DOHH2 (cell line): ENCODE data around the gene USH1G.

ENCODE experiments used
- CTCF ChIP-seq: fragments of 200-600 bp; sonication (generic); IDR thresholded peaks from one replicate; pipeline ENCODE4 v1.5.1; 2014; ENCODE audit warnings: antibody characterized with exemption, mild to moderate bottlenecking, low read depth, low read length; ENCODE audit not compliant: poor library complexity, severe bottlenecking
- EZH2phosphoT487 ChIP-seq: fragments of 200-600 bp; sonication (generic); IDR thresholded peaks from 2 replicates; pipeline ENCODE4 v1.6.1; 2017; ENCODE audit warnings: borderline replicate concordance, mild to moderate bottlenecking, antibody characterized with exemption, low read length, moderate library complexity, mixed read lengths

GRCh38 chr17:74935585-74936469 is 12.8 kb upstream of the USH1G start, which contains the start of gene OTOP3:
- TF ChIP-seq CTCF (no peak), EZH2phosphoT487 (peak; percentile 17; the same call in 1 of the 2 replicates)
